ENCODE measurements around the gene IGFBPL1.

DNA sequence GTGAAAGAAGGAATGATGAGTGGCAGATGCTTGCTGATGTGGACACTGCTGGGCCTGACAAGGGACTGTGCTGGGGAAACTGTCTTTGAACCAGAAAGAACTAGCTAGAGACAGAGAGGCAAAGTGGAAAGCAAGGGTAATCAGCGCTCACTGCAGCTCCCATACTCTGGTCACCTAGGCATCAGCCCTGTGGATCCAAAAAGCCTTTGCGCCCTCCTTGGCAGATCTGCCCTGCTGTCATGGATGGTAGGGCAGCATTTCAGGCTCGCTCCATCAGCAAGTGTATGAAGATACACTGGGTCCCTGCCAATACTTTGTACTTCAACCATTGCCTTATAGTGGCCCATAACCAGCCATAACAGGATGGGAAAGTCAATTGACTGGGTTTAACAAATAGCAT, 38.4 kb downstream of the IGFBPL1 start:
- TF ChIP-seq, protein P1, sequence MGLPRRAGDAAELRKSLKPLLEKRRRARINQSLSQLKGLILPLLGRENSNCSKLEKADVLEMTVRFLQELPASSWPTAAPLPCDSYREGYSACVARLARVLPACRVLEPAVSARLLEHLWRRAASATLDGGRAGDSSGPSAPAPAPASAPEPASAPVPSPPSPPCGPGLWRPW (IDR thresholded peaks at IDR 0.05), result no peak
- TF ChIP-seq, protein P2, sequence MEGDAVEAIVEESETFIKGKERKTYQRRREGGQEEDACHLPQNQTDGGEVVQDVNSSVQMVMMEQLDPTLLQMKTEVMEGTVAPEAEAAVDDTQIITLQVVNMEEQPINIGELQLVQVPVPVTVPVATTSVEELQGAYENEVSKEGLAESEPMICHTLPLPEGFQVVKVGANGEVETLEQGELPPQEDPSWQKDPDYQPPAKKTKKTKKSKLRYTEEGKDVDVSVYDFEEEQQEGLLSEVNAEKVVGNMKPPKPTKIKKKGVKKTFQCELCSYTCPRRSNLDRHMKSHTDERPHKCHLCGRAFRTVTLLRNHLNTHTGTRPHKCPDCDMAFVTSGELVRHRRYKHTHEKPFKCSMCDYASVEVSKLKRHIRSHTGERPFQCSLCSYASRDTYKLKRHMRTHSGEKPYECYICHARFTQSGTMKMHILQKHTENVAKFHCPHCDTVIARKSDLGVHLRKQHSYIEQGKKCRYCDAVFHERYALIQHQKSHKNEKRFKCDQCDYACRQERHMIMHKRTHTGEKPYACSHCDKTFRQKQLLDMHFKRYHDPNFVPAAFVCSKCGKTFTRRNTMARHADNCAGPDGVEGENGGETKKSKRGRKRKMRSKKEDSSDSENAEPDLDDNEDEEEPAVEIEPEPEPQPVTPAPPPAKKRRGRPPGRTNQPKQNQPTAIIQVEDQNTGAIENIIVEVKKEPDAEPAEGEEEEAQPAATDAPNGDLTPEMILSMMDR (IDR thresholded peaks at IDR 0.05), result no peak
- TF ChIP-seq EP300 (IDR thresholded peaks at IDR 0.05) (no peak), POLR2A (IDR thresholded peaks at IDR 0.05; ENCODE audit: low read length) (no peak), JUN (IDR thresholded peaks at IDR 0.05) (no peak), POLR2AphosphoS2 (conservative IDR thresholded peaks at IDR 0.05; ENCODE audit: low read length) (no peak), ZFP36 (IDR thresholded peaks at IDR 0.05; ENCODE audit: borderline replicate concordance, partially characterized antibody) (no peak), FOXS1 (CRISPR knock-in tag; IDR thresholded peaks at IDR 0.05) (no peak), RAD21 (conservative IDR thresholded peaks at IDR 0.05 in 1 of 2, IDR thresholded peaks at IDR 0.05 in 1 of 2) (no peak), EHMT2 (IDR thresholded peaks at IDR 0.05; ENCODE audit: low read depth) (no peak), ZSCAN20 (CRISPR knock-in tag; IDR thresholded peaks at IDR 0.05) (no peak)
- TF ChIP-seq, protein P3, sequence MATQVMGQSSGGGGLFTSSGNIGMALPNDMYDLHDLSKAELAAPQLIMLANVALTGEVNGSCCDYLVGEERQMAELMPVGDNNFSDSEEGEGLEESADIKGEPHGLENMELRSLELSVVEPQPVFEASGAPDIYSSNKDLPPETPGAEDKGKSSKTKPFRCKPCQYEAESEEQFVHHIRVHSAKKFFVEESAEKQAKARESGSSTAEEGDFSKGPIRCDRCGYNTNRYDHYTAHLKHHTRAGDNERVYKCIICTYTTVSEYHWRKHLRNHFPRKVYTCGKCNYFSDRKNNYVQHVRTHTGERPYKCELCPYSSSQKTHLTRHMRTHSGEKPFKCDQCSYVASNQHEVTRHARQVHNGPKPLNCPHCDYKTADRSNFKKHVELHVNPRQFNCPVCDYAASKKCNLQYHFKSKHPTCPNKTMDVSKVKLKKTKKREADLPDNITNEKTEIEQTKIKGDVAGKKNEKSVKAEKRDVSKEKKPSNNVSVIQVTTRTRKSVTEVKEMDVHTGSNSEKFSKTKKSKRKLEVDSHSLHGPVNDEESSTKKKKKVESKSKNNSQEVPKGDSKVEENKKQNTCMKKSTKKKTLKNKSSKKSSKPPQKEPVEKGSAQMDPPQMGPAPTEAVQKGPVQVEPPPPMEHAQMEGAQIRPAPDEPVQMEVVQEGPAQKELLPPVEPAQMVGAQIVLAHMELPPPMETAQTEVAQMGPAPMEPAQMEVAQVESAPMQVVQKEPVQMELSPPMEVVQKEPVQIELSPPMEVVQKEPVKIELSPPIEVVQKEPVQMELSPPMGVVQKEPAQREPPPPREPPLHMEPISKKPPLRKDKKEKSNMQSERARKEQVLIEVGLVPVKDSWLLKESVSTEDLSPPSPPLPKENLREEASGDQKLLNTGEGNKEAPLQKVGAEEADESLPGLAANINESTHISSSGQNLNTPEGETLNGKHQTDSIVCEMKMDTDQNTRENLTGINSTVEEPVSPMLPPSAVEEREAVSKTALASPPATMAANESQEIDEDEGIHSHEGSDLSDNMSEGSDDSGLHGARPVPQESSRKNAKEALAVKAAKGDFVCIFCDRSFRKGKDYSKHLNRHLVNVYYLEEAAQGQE (IDR thresholded peaks at IDR 0.05), result no peak
- TF ChIP-seq, protein P4, sequence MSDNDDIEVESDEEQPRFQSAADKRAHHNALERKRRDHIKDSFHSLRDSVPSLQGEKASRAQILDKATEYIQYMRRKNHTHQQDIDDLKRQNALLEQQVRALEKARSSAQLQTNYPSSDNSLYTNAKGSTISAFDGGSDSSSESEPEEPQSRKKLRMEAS (IDR thresholded peaks at IDR 0.05), result no peak
- TF ChIP-seq, protein P5, sequence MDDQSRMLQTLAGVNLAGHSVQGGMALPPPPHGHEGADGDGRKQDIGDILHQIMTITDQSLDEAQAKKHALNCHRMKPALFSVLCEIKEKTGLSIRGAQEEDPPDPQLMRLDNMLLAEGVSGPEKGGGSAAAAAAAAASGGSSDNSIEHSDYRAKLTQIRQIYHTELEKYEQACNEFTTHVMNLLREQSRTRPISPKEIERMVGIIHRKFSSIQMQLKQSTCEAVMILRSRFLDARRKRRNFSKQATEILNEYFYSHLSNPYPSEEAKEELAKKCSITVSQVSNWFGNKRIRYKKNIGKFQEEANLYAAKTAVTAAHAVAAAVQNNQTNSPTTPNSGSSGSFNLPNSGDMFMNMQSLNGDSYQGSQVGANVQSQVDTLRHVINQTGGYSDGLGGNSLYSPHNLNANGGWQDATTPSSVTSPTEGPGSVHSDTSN (IDR thresholded peaks at IDR 0.05), result no peak
